Measurements from ENCODE around the gene GAPDH.

Gene GAPDH

GRCh38 chr12:6550294-6551062, 16.2 kb downstream of the GAPDH start:
- no peak for TF ChIP-seq CTCF (IDR thresholded peaks at IDR 0.05; ENCODE audit: low read depth, low read length)
- no peak for DNase-seq (ENCODE audit: low read depth in 2 of 2)
- no peak overlapping the region for H3K4me3 ChIP-seq (replicated peaks in 1 of 2; ENCODE audit: low read depth in 2 of 2, low read length in 2 of 2)

GRCh38 chr12:6551063-6551461, 16.7 kb downstream of the GAPDH start:
- no peak for TF ChIP-seq CTCF (IDR thresholded peaks at IDR 0.05; ENCODE audit: low read depth, low read length)
- peak overlapping the region in 1 of 2 donors; percentile 21 for H3K4me3 ChIP-seq (replicated peaks in 1 of 2; ENCODE audit: low read depth in 2 of 2, low read length in 2 of 2)
- DNase-seq (ENCODE audit: low read depth in 2 of 2), result peak; percentile 44 to 50

- peak overlapping the region in 1 of 2 donors; percentile 21 for H3K4me3 ChIP-seq (replicated peaks in 1 of 2; ENCODE audit: low read depth in 2 of 2, low read length in 2 of 2)
- peak; percentile 73 to 82 for DNase-seq (ENCODE audit: low read depth in 2 of 2)
- no peak for TF ChIP-seq CTCF (IDR thresholded peaks at IDR 0.05; ENCODE audit: low read depth, low read length)
Observed at GRCh38 chr12:6551496-6552139, 17.3 kb downstream of the GAPDH start.

GRCh38 chr12:6552140-6552551, 17.8 kb downstream of the GAPDH start:
- no peak for TF ChIP-seq CTCF (IDR thresholded peaks at IDR 0.05; ENCODE audit: low read depth, low read length)
- DNase-seq (ENCODE audit: low read depth in 2 of 2), result peak; percentile 37 to 42
- H3K4me3 ChIP-seq (replicated peaks in 1 of 2; ENCODE audit: low read depth in 2 of 2, low read length in 2 of 2), result peak overlapping the region in 1 of 2 donors; percentile 22

GRCh38 chr12:6553051-6553868, 18.9 kb downstream of the GAPDH start:
- TF ChIP-seq CTCF (IDR thresholded peaks at IDR 0.05; ENCODE audit: low read depth, low read length), result no peak
- peak; percentile 84 to 97 for DNase-seq (ENCODE audit: low read depth in 2 of 2)
- peak overlapping the region; percentile 2 to 89 for H3K4me3 ChIP-seq (replicated peaks in 1 of 2; ENCODE audit: low read depth in 2 of 2, low read length in 2 of 2)

GRCh38 chr12:6554168-6555017, 20.1 kb downstream of the GAPDH start:
- peak overlapping the region; percentile 79 to 89 for H3K4me3 ChIP-seq (replicated peaks in 1 of 2; ENCODE audit: low read depth in 2 of 2, low read length in 2 of 2)
- peak; percentile 71 for TF ChIP-seq CTCF (IDR thresholded peaks at IDR 0.05; ENCODE audit: low read depth, low read length)
- DNase-seq (ENCODE audit: low read depth in 2 of 2), result peak; percentile 80 to 83
